Osteocyte (in vitro differentiated cells): ENCODE results near the gene ARVCF. TPM values are rescaled to one million over a fixed set of nuclear protein-coding genes. Genes with fewer than 3 reads are reported as not detected.

ENCODE experiments used
- DNase-seq: peaks from one replicate; pipeline ENCODE4 v3.0.0; 2021; ENCODE audit warnings: mixed read lengths; ENCODE audit not compliant: unreplicated experiment; ENCODE audit errors: extremely low spot score
- H3K27ac Mint-ChIP-seq: one replicate; pipeline ENCODE4 v1.8.0; 2021; ENCODE audit warnings: mild to moderate bottlenecking, mixed read lengths; ENCODE audit not compliant: unreplicated experiment
- H3K27me3 Mint-ChIP-seq: one replicate; pipeline ENCODE4 v1.8.0; 2021; ENCODE audit warnings: mixed read lengths; ENCODE audit not compliant: unreplicated experiment
- H3K36me3 Mint-ChIP-seq: one replicate; pipeline ENCODE4 v1.8.0; 2021; ENCODE audit warnings: mixed read lengths; ENCODE audit not compliant: unreplicated experiment
- H3K4me1 Mint-ChIP-seq: one replicate; pipeline ENCODE4 v1.8.0; 2021; ENCODE audit warnings: mixed read lengths; ENCODE audit not compliant: unreplicated experiment
- H3K4me3 Mint-ChIP-seq: one replicate; pipeline ENCODE4 v1.8.0; 2021; ENCODE audit warnings: mild to moderate bottlenecking, moderate library complexity, mixed read lengths; ENCODE audit not compliant: unreplicated experiment
- H3K9me3 Mint-ChIP-seq: one replicate; pipeline ENCODE4 v1.8.0; 2021; ENCODE audit warnings: mixed read lengths; ENCODE audit not compliant: unreplicated experiment
- total RNA-seq: library from RNA; stranded (reverse); gene quantifications from 2 replicates; pipeline ENCODE4 v1.2.1, GENCODE V29; 2021
- TF ChIP-seq, protein P1 (sequence below): fragments of 200-600 bp; sonication (generic); IDR thresholded peaks from 2 replicates; pipeline ENCODE4 v1.5.0; 2021; ENCODE audit warnings: antibody characterized with exemption, mild to moderate bottlenecking, moderate library complexity

Gene ARVCF
- total RNA-seq, 1 donor from 2014 or later: 29.3 TPM

DNA sequence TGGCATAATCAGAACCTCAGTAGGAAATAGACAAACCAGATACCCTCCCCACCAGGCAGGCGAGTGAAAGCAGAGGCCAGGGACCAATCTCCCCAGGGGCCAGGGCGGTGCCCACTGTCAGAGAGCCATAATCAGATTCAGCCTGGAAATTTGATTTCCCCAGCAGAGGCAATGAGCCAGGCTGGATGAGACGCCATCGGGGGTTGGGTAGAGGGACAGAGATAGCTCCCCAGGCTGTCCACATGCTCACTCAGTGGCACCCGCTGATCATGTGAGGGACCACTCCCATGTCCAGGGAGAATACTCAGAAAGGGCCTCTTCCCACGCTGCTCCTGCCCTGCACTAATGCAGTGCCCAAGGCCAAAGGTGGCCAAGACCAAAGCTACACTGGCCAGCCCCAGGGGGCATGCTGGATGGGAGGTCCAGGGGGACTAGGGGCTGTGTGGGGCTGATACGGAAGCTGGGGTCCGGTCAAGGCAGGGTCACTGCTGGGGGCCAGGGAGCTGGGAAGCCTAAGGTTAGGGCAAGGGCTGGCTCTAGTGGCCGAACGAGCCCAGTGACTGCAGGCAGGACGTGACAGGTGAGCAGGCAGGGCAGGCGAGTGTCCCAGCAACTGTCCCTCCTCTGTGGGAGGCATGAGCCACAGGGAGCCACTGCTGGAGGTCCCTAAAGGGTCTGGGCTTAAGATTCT is 19.8 kb downstream of the ARVCF start:
- H3K9me3 Mint-ChIP-seq: no peaks in the 10 kb centered on the region
- no peak for DNase-seq
- peaks cover 44% of the 10 kb centered on the region for H3K4me1 Mint-ChIP-seq
- TF ChIP-seq, protein P1, sequence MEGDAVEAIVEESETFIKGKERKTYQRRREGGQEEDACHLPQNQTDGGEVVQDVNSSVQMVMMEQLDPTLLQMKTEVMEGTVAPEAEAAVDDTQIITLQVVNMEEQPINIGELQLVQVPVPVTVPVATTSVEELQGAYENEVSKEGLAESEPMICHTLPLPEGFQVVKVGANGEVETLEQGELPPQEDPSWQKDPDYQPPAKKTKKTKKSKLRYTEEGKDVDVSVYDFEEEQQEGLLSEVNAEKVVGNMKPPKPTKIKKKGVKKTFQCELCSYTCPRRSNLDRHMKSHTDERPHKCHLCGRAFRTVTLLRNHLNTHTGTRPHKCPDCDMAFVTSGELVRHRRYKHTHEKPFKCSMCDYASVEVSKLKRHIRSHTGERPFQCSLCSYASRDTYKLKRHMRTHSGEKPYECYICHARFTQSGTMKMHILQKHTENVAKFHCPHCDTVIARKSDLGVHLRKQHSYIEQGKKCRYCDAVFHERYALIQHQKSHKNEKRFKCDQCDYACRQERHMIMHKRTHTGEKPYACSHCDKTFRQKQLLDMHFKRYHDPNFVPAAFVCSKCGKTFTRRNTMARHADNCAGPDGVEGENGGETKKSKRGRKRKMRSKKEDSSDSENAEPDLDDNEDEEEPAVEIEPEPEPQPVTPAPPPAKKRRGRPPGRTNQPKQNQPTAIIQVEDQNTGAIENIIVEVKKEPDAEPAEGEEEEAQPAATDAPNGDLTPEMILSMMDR: no peak
- H3K4me3 Mint-ChIP-seq: no peak overlapping the region
- no peaks in the 10 kb centered on the region for H3K36me3 Mint-ChIP-seq
- no peaks in the 10 kb centered on the region for H3K27me3 Mint-ChIP-seq
- peak overlapping the region; percentile 7 for H3K27ac Mint-ChIP-seq

GRCh38 chr22:19995611-19996339 is 20.8 kb downstream of the ARVCF start:
- no peaks in the 10 kb centered on the region for H3K36me3 Mint-ChIP-seq
- no peaks in the 10 kb centered on the region for H3K9me3 Mint-ChIP-seq
- peak overlapping the region; percentile 7 for H3K27ac Mint-ChIP-seq
- peaks cover 55% of the 10 kb centered on the region for H3K4me1 Mint-ChIP-seq
- TF ChIP-seq, protein P1: no peak
- no peak for DNase-seq
- H3K4me3 Mint-ChIP-seq: no peak overlapping the region
- no peaks in the 10 kb centered on the region for H3K27me3 Mint-ChIP-seq

DNA sequence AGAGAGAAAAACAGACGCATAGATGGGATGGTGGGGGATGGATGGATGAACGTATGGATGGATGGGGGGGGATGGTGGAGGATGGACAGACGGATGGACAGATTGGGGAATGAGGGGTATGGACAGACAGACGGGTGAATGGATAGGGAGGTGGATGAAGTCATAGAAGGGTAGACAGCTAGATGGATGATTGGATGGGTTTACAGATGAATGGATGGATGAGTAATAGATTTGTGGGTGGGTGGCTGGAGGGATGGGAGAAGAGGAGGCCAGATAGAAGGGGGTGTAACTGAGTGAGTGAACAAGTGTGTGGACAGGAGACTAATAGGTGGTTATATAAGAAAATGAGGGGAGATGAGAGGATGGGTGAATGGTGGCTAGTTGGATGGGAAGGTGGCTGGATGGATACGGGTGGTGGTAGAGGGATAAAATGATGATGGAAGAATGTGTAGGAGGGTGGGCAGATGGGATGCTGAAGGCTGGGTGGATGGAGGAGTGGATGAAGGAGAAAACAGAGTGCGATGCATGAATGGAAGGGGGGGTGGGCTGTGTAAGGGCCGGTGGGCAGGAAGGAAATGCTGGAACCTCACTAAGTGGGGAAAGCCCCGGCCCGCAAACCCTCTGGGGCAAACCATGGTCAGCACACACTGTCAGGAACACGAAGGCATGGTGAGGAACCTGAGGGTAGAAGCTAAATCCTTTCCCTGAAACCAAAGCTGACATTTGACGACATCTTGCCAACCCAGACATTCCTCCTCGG is 21.6 kb downstream of the ARVCF start:
- no peak overlapping the region for H3K4me3 Mint-ChIP-seq
- no peaks in the 10 kb centered on the region for H3K9me3 Mint-ChIP-seq
- H3K27me3 Mint-ChIP-seq: no peaks in the 10 kb centered on the region
- TF ChIP-seq, protein P1: no peak
- peaks cover 57% of the 10 kb centered on the region for H3K4me1 Mint-ChIP-seq
- no peaks in the 10 kb centered on the region for H3K36me3 Mint-ChIP-seq
- no peak overlapping the region for H3K27ac Mint-ChIP-seq
- DNase-seq: no peak

DNA sequence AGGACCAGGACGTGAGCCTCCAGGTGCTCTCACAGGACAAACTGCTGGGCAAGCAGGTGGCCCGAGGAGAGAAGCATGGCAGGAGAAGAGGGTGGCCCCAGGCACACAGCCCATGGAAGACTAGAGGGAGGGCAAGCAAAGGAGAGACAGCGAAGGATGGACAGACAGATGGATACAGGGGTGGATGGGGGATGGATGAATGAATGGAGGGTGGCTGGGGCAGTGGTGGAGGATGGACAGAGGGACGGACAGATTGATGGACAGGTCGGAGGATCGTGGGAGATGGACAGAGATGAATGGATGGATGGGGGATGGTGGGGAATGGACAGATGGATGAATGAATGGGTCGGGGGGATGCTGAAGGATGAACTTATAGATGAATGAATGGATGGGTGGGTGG is 22.7 kb downstream of the ARVCF start:
- Mint-ChIP-seq H3K27me3 (no peaks in the 10 kb centered on the region), H3K27ac (no peak overlapping the region), H3K4me1 (peaks cover 58% of the 10 kb centered on the region), H3K4me3 (no peak overlapping the region), H3K36me3 (no peaks in the 10 kb centered on the region), H3K9me3 (no peaks in the 10 kb centered on the region)
- TF ChIP-seq, protein P1: no peak
- no peak for DNase-seq

DNA sequence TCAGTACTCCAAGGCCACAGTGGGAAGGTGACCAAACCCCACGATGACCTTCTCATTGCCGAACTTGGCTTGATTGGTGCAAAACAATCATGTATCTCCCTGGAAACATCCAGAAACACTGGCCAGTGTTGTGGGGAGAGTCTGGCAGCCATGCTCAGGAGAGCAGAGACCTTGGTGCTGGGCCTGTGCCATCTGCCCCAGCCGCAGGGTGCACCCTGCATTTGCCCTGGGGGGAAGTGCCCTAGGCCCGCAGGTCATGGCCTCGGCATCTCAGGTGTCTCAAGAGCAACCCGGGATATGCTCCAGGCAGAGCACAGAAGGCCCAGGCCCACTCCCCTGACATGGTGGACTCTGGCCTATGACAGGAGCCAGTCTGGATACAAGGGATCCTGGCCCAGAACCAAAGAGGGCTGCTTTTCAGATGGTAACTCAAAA is 23.7 kb downstream of the ARVCF start:
- H3K4me3 Mint-ChIP-seq: no peak overlapping the region
- peaks cover 52% of the 10 kb centered on the region for H3K4me1 Mint-ChIP-seq
- H3K36me3 Mint-ChIP-seq: no peaks in the 10 kb centered on the region
- DNase-seq: no peak
- no peak overlapping the region for H3K27ac Mint-ChIP-seq
- TF ChIP-seq, protein P1: no peak
- no peaks in the 10 kb centered on the region for H3K27me3 Mint-ChIP-seq
- H3K9me3 Mint-ChIP-seq: no peaks in the 10 kb centered on the region
